ENCODE data around the gene CALU. TPM values are rescaled to one million over a fixed set of nuclear protein-coding genes. Genes with fewer than 3 reads are reported as not detected.
A peak's percentile ranks its signal among the peaks of the same experiment; 100 is the strongest.

CALU gene
- total and polyA plus RNA-seq, 10 of the 15 experiments (the other 5 are each of a cell fraction or from before 2014, with no cell fraction given): 31.2 to 75.6 (median 42.1) TPM

GRCh38 chr7:128697302-128697905 lies 41.8 kb upstream of the CALU start (continued):
- TF ChIP-seq ZNF622 (IDR thresholded peaks at IDR 0.05): no peak
- TF ChIP-seq SUZ12 (IDR thresholded peaks at IDR 0.05; ENCODE audit: unreplicated experiment): peak; percentile 50
- TF ChIP-seq ZNF687 (IDR thresholded peaks at IDR 0.05): no peak
- peak; percentile 65 for TF ChIP-seq MLLT1 (IDR thresholded peaks at IDR 0.05)
- TF ChIP-seq JUNB (IDR thresholded peaks at IDR 0.05): no peak
- TF ChIP-seq SREBF2 (IDR thresholded peaks at IDR 0.05; ENCODE audit: low read length): 0 out of 2 replicates have a peak, but pooled peaks have one; percentile 40
